Transverse colon (tissue), 4 donors: ENCODE measurements around the gene GPR39. TPM values are rescaled to one million over a fixed set of nuclear protein-coding genes. Genes with fewer than 3 reads are reported as not detected.

Experiments used
- DNase-seq: peaks from one replicate; pipeline ENCODE4 v3.0.0-alpha.2; 2019
- H3K27ac ChIP-seq, 4 donors: fragments of 200-600 bp; sonication (generic); 2 replicates each; pipeline ENCODE4 v1.5.1; 2016 to 2018; ENCODE audit warnings: inconsistent platforms in 4 of 4
- H3K27me3 ChIP-seq: fragments of 200-600 bp; sonication (generic); 2 replicates; pipeline ENCODE4 v1.5.1; 2017; ENCODE audit warnings: inconsistent platforms
- H3K36me3 ChIP-seq, 4 donors: fragments of 200-600 bp; sonication (generic); 2 replicates each; pipeline ENCODE4 v1.5.1; 2017 to 2019; ENCODE audit warnings: inconsistent platforms in 4 of 4
- H3K4me1 ChIP-seq, 4 donors: fragments of 200-600 bp; sonication (generic); 2 replicates each; pipeline ENCODE4 v1.5.1; 2017 to 2020; ENCODE audit warnings: inconsistent platforms in 4 of 4
- H3K4me3 ChIP-seq, 4 donors: fragments of 200-600 bp; sonication (generic); 1 replicate in 1 of 4; 2 replicates in 3 of 4; pipeline versions ENCODE4 v1.5.1 to v1.6.1; 2017 to 2019; ENCODE audit warnings: inconsistent platforms in 4 of 4
- H3K9me3 ChIP-seq, 2 donors: fragments of 200-600 bp; sonication (generic); 2 replicates each; pipeline ENCODE4 v1.5.1; 2017 to 2019; ENCODE audit warnings: inconsistent platforms in 2 of 2
- CTCF ChIP-seq, 5 experiments: fragments of 200-600 bp in 3 of 5; fragments of 450-650 bp in 2 of 5; sonication (generic) in 3 of 5; IDR thresholded peaks; 1 replicate in 2 of 5; 2 replicates in 3 of 5; pipeline ENCODE4 v1.5.1; 2016 to 2017; ENCODE audit warnings: antibody characterized with exemption in 5 of 5, inconsistent platforms in 3 of 5, mild to moderate bottlenecking in 2 of 5, moderate library complexity in 1 of 5
- EP300 ChIP-seq: sonication (generic); formaldehyde crosslinking; IDR thresholded peaks from one replicate; pipeline ENCODE4 v1.6.1; 2017; ENCODE audit warnings: antibody characterized with exemption, low read depth
- POLR2A ChIP-seq: fragments of 450-650 bp; IDR thresholded peaks from one replicate; pipeline ENCODE4 v1.6.1; 2016; ENCODE audit warnings: antibody characterized with exemption, mild to moderate bottlenecking, moderate library complexity
- POLR2AphosphoS5 ChIP-seq, 3 donors: sonication (generic); formaldehyde crosslinking; IDR thresholded peaks; one replicate each; pipeline ENCODE4 v1.6.1; 2016; ENCODE audit warnings: antibody characterized with exemption in 3 of 3
- WGBS, 2 donors: methylation state at CpG; one replicate each; pipeline ENCODE4 v1.1.5; 2018; ENCODE audit warnings: low coverage in 1 of 2; 5-methylcytosine and 5-hydroxymethylcytosine counted together
- in situ Hi-C, 4 donors: fragments of 200-750 bp; cut with MboI; loops; one replicate each; pipeline versions ENCODE4 v1.15.0 to v1.15.1; 2017; ENCODE audit warnings: low sequenced_read_pairs in 3 of 4, low pct_ligation_motif_present in 1 of 4, low pct_unique_long_range_greater_than_20kb in 1 of 4
- intact Hi-C: fragments of 100-400 bp; cut with DNase I; formaldehyde crosslinking; loops from one replicate; pipeline ENCODE4 v1.15.1; 2023; ENCODE audit warnings: low total_unique reads
- total RNA-seq, 4 donors: library from RNA; depleted of rRNA; stranded (reverse); fragments of >200 nt; gene quantifications; one replicate each; pipeline ENCODE4 v1.1.0, GENCODE V29; 2016

Gene GPR39
- total RNA-seq, 4 donors from 2014 or later: 26.3 to 85.3 (median 39.6) TPM

DNA sequence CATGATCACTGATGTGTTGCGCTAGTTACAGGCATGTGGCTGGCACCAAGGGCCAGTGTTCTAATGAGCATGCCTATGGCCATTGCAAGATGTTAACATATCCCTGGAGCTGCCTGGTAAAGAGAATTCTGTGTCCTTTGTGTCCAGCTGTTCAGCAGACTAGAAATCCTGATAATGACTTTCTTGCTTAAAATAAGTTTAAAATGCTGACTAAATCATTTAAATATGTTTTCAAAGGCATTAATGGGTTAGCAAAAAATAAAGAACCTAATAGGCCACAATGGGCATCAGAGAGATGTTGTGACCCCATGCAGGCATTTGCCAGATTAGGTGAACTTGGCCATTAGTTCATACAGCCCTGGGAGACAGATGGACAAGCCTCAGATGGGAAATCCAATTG, 67.5 kb downstream of the GPR39 start:
- no peak for TF ChIP-seq POLR2A
- no peak for TF ChIP-seq EP300
- Histone ChIP-seq H3K36me3 (no peaks in the 10 kb centered on the region), H3K4me1 (no peaks in the 10 kb centered on the region), H3K9me3 (no peaks in the 10 kb centered on the region), H3K4me3 (no peak overlapping the region), H3K27ac (no peak overlapping the region), H3K27me3 (peaks cover under 1% of the 10 kb centered on the region)
- DNase-seq: no peak
- in situ Hi-C loops (no loop called here), intact Hi-C loops (no loop called here)
- WGBS, 2 donors: 88% methylated on average over 1 of the region's 1 CpG; no CpG with 5 or more reads in 1 of the 2 donors

GRCh38 chr2:132488491-132488890, 71.9 kb downstream of the GPR39 start:
- Histone ChIP-seq H3K9me3 (no peaks in the 10 kb centered on the region), H3K4me3 (no peak overlapping the region), H3K27me3 (peaks cover 4% of the 10 kb centered on the region), H3K27ac (no peak overlapping the region), H3K4me1 (no peaks in the 10 kb centered on the region), H3K36me3 (no peaks in the 10 kb centered on the region)
- in situ Hi-C loops (no loop called here), intact Hi-C loops (no loop called here)
- DNase-seq: no peak
- no peak for TF ChIP-seq POLR2AphosphoS5 (IDR thresholded peaks at IDR 0.05)
- no peak for TF ChIP-seq POLR2A
- no peak for TF ChIP-seq EP300
- TF ChIP-seq CTCF (IDR thresholded peaks at IDR 0.05): no peak
- 89 to 94% methylated on average over 3 to 6 of the region's 6 CpGs for WGBS, 2 donors

- 51% methylated on average over 18 of the region's 18 CpGs; no CpG with 5 or more reads in 1 of the 2 donors for WGBS, 2 donors
- H3K9me3 ChIP-seq: no peaks in the 10 kb centered on the region
- H3K4me3 ChIP-seq: no peak overlapping the region
- peaks cover 4% of the 10 kb centered on the region for H3K27me3 ChIP-seq
- intact Hi-C loops: no loop called here
- in situ Hi-C loops: no loop called here
- TF ChIP-seq POLR2A (no peak), CTCF (IDR thresholded peaks at IDR 0.05) (no peak), POLR2AphosphoS5 (IDR thresholded peaks at IDR 0.05) (no peak), EP300 (no peak)
- no peak for DNase-seq
- no peak overlapping the region for H3K27ac ChIP-seq
- no peaks in the 10 kb centered on the region for H3K36me3 ChIP-seq
- H3K4me1 ChIP-seq: no peaks in the 10 kb centered on the region
Observed at GRCh38 chr2:132489150-132489549, 72.5 kb downstream of the GPR39 start.

DNA sequence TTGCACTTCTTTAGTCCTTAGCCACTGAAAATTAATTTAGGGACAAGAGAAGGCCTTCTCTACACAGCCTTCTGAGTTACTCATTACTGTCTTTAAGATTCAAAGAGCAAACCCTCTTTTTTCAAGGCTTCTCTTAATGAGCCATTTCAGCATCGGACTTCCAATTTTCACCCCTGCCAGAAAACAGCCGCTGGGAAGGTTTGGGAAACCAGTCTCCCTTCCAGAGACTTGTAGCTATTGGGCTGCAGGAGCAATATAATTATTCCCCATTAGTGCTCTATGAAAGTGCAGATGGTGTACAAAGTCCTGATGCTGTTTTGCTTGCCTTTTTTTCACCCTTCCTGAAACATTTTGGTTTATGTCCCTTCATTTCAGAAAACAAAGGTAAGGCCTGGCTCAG, 79.3 kb downstream of the GPR39 start:
- H3K27ac ChIP-seq: no peak overlapping the region
- DNase-seq: no peak
- intact Hi-C loops (no loop called here), in situ Hi-C loops (no loop called here)
- no peaks in the 10 kb centered on the region for H3K36me3 ChIP-seq
- 58 to 76% methylated on average over 2 of the region's 2 CpGs for WGBS, 2 donors
- H3K4me3 ChIP-seq: no peak overlapping the region
- H3K27me3 ChIP-seq: no peaks in the 10 kb centered on the region
- H3K4me1 ChIP-seq: no peaks in the 10 kb centered on the region
- H3K9me3 ChIP-seq: no peaks in the 10 kb centered on the region
- TF ChIP-seq EP300 (no peak), POLR2AphosphoS5 (IDR thresholded peaks at IDR 0.05) (no peak), CTCF (IDR thresholded peaks at IDR 0.05) (no peak), POLR2A (no peak)

GRCh38 chr2:132496555-132496954, 80.0 kb downstream of the GPR39 start:
- Histone ChIP-seq H3K27ac (no peak overlapping the region), H3K27me3 (no peaks in the 10 kb centered on the region), H3K36me3 (no peaks in the 10 kb centered on the region), H3K9me3 (no peaks in the 10 kb centered on the region), H3K4me3 (no peak overlapping the region), H3K4me1 (no peaks in the 10 kb centered on the region)
- no peak for DNase-seq
- TF ChIP-seq POLR2AphosphoS5 (IDR thresholded peaks at IDR 0.05) (no peak), POLR2A (no peak), EP300 (no peak), CTCF (IDR thresholded peaks at IDR 0.05) (no peak)
- WGBS, 2 donors: 73 to 75% methylated on average over 2 to 4 of the region's 4 CpGs
- in situ Hi-C loops: no loop called here
- intact Hi-C loops: no loop called here
